Measurements from ENCODE around the gene AIF1. TPM values are rescaled to one million over a fixed set of nuclear protein-coding genes. Genes with fewer than 3 reads are reported as not detected.
A peak's percentile ranks its signal among the peaks of the same experiment; 100 is the strongest.

Gene AIF1
- polyA plus RNA-seq, 4 donors: 5.6 to 102 (median 48.9) TPM

DNA sequence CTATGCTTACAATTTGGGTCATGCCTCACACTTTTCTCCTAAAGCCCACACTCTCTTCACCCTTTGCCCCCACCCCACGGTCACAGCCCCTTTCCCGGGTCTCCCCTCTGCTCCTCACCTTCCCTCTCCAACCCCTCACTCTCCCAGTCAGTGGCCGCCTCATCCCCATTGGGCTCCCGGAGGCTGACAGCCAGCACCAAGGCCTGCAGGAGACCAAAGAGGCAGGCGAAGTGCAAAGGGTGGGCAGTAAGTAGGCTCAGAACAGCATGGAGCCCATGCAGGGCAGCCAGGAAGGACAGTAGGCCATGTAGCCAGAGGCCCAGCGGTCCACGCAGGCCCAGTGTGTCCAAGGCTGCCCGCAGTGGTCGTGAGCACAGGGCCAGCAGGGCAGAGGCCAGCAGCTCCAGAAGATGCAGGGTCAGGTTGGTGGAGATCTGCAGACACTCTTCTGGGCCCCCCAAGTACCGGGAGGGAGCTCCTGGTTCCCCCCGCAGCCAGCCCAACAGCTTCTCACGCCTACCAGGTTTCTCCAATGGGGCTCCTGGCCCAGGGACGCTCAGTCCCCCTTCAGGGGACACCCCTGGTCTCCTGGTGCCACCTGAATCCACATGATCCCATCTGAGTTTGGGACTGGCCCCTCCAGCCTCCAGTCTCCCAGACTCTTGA is 44.1 kb downstream of the AIF1 start:
- 53 to 81% (median 74%) methylated on average over 13 of the region's 13 CpGs for WGBS, 3 donors

DNA sequence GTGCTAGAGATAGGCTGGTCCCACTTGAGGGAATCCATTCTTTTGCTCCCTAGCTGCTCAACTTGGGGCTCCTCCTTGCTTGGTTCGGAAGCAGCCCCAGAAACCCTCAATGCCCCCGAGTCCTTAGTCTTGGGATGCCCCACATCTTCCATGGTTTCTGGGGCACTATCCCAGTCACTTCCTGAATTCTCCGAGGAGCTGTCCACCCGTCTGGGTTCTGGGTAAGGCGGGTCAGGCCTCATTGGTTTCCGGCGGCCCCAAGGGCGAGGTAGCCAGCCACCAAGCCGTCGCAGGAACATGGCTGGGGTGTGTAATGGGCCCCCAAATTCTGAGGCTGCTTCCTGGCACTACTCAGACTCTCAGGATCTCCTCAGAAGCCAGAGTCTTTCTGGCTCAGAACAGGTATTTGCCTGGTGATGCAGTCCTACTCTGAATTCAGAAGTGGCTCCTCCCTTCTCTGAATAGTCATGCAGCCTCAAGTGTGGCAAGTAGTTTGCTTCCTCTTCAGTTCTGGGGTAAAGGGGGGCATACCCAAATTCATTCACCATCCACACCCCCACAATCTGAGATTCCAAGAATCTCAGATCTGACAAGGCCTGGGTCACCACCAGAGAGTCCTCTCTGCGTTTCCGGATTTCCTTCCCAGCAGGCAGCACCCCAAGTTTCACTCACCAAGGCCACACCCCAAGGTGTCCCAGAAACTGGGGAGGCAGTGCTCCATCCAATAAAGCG is 44.8 kb downstream of the AIF1 start:
- peak; percentile 63 to 82 for DNase-seq
- H3K4me1 ChIP-seq (ENCODE audit: control insufficient read depth in 3 of 3, insufficient read depth in 2 of 3, low read depth in 1 of 3, low read length in 2 of 3): peaks cover 8 to 61% (median 19%) of the 10 kb centered on the region in 3 donors
- H3K36me3 ChIP-seq (ENCODE audit: control insufficient read depth in 3 of 3, insufficient read depth in 2 of 3, low read depth in 1 of 3, low read length in 3 of 3): peaks cover 2 to 57% (median 5%) of the 10 kb centered on the region in 3 donors

More for the DNA sequence above, 44.1 kb downstream of the AIF1 start:
- no peak for DNase-seq
- H3K27ac ChIP-seq (ENCODE audit: low read depth in 1 of 3, low read length in 2 of 3): peak overlapping the region in 1 of 3 donors; percentile 96
- FAIRE-seq: no peak
- H3K9me3 ChIP-seq (ENCODE audit: control insufficient read depth in 2 of 2, insufficient read depth in 1 of 2, low read depth in 1 of 2, low read length in 1 of 2): no peaks in the 10 kb centered on the region
- H3K4me1 ChIP-seq (ENCODE audit: control insufficient read depth in 3 of 3, insufficient read depth in 2 of 3, low read depth in 1 of 3, low read length in 2 of 3): peaks cover 8 to 65% (median 19%) of the 10 kb centered on the region in 3 donors
- H3K4me3 ChIP-seq (ENCODE audit: low read depth in 1 of 3, low read length in 3 of 3): peak overlapping the region; percentile 66 to 90 (median 72)
- peaks cover 2 to 55% (median 5%) of the 10 kb centered on the region in 3 donors for H3K36me3 ChIP-seq (ENCODE audit: control insufficient read depth in 3 of 3, insufficient read depth in 2 of 3, low read depth in 1 of 3, low read length in 3 of 3)
- H3K27me3 ChIP-seq (ENCODE audit: control insufficient read depth in 3 of 3, insufficient read depth in 3 of 3, low read length in 3 of 3): no peaks in the 10 kb centered on the region

DNA sequence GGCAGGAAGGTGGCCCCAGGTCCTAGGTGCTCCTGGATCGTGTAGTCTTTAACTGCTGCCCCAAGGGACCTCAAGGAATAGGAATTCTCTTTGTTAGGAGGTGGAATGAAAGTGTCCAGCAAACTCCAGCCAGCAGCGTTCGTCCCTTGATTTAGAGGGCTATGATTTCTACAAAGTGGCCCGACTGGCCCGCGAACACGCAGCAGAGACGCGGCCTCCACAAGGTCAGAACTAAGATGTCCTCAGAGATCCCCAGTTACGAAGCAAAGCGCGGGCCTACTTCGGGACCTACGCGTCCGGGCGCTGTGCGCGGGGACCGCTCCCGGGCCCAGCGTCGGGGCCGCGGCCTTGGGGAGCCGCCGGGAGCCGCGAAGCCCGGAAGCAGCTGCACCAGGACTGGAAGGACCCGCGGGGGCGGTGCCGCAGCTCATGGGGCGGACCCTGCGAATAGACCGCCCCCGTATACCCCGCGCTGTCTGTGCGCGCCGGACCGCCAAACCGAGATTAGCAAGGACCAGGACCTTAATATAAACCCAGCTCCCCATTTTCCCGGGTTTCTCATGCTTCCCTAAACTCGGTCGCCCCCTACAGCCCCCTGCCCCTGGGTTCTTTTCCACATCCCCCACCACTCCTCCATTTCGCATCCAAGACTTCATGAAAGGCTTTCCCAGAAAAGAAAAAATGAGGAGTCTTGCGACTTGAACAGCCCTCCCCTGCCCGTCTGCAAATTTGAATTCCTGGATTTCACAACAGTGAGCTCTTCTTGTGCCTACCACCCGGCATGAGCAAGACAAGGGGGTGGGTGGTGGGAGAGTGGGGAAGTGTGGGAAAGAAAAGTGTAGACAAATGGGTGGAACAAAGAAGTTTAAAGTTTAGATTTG is 45.6 kb downstream of the AIF1 start, which contains the start of gene C6orf47:
Gene C6orf47, minus strand, starts transcription at position 398 of the 881 bp plus-strand sequence. CDS start 831 bp downstream, outside the sequence.
- no peak for FAIRE-seq
- peak; percentile 85 to 91 for DNase-seq
- no peaks in the 10 kb centered on the region for H3K9me3 ChIP-seq (ENCODE audit: control insufficient read depth in 2 of 2, insufficient read depth in 1 of 2, low read depth in 1 of 2, low read length in 1 of 2)
- peaks cover 2 to 56% (median 5%) of the 10 kb centered on the region in 3 donors for H3K36me3 ChIP-seq (ENCODE audit: control insufficient read depth in 3 of 3, insufficient read depth in 2 of 3, low read depth in 1 of 3, low read length in 3 of 3)
- 0 to 1% (median 1%) methylated on average over 45 to 52 of the region's 52 CpGs for WGBS, 3 donors
- peak within 1 kb of the TSS; percentile 66 to 90 (median 72) for H3K4me3 ChIP-seq (ENCODE audit: low read depth in 1 of 3, low read length in 3 of 3)
- peak within 1 kb of the TSS; percentile 69 to 96 (median 88) for H3K27ac ChIP-seq (ENCODE audit: low read depth in 1 of 3, low read length in 2 of 3)
- H3K27me3 ChIP-seq (ENCODE audit: control insufficient read depth in 3 of 3, insufficient read depth in 3 of 3, low read length in 3 of 3): no peaks in the 10 kb centered on the region
- peaks cover 8 to 53% (median 18%) of the 10 kb centered on the region in 3 donors for H3K4me1 ChIP-seq (ENCODE audit: control insufficient read depth in 3 of 3, insufficient read depth in 2 of 3, low read depth in 1 of 3, low read length in 2 of 3)

More for the DNA sequence above, 44.8 kb downstream of the AIF1 start:
- WGBS, 3 donors: 5 to 22% (median 5%) methylated on average over 13 of the region's 13 CpGs
- peak overlapping the region; percentile 68 to 96 (median 88) for H3K27ac ChIP-seq (ENCODE audit: low read depth in 1 of 3, low read length in 2 of 3)
- peak overlapping the region; percentile 66 to 90 (median 72) for H3K4me3 ChIP-seq (ENCODE audit: low read depth in 1 of 3, low read length in 3 of 3)
- H3K9me3 ChIP-seq (ENCODE audit: control insufficient read depth in 2 of 2, insufficient read depth in 1 of 2, low read depth in 1 of 2, low read length in 1 of 2): no peaks in the 10 kb centered on the region
- H3K27me3 ChIP-seq (ENCODE audit: control insufficient read depth in 3 of 3, insufficient read depth in 3 of 3, low read length in 3 of 3): no peaks in the 10 kb centered on the region
- no peak for FAIRE-seq

DNA sequence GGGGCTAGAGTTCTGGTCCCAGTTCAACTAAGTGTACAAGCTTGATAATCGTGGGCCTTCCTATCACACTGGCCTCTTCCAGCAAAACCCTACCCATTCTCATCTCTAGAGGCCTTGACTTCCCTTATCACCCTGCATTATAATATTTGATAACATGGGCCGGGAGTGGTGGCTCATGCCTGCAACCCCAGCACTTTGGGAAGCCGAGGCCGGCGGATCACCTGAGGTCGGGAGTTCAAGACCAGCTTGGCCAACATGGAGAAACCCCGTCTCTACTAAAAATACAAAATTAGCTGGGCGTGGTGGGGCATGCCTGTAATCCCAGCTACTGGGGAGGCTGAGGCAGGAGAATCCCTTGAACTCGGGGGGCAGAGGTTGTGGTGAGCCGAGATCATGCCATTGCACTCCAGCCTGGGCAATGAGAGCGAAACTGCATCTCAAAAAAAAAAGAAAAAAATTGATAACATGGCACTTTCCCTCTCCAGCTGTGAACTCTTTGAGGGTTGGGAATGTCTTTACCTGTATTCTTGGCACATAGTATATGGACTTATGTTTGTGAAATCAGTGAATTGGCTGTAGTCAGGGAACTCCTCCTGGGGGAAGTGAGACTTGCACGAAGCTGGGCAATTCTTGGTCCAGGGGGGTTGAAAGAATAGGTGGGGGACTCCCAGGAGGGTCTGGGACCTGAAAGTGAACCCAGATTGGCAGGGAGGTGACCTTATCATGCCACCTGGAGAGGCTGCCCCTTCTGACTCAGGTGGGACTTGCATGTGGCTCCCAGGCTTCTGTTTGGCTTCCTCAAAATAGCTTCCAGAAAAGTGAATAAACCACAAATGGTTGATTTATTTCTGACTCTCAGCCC is 46.5 kb downstream of the AIF1 start:
- no peaks in the 10 kb centered on the region for H3K9me3 ChIP-seq (ENCODE audit: control insufficient read depth in 2 of 2, insufficient read depth in 1 of 2, low read depth in 1 of 2, low read length in 1 of 2)
- peak overlapping the region; percentile 69 to 96 (median 88) for H3K27ac ChIP-seq (ENCODE audit: low read depth in 1 of 3, low read length in 2 of 3)
- no peaks in the 10 kb centered on the region for H3K27me3 ChIP-seq (ENCODE audit: control insufficient read depth in 3 of 3, insufficient read depth in 3 of 3, low read length in 3 of 3)
- peaks cover 3 to 51% (median 15%) of the 10 kb centered on the region in 3 donors for H3K4me1 ChIP-seq (ENCODE audit: control insufficient read depth in 3 of 3, insufficient read depth in 2 of 3, low read depth in 1 of 3, low read length in 2 of 3)
- DNase-seq (peak in 1 of 2 donors; percentile 43), FAIRE-seq (no peak)
- WGBS, 3 donors: 46 to 70% (median 63%) methylated on average over 12 of the region's 12 CpGs
- H3K36me3 ChIP-seq (ENCODE audit: control insufficient read depth in 3 of 3, insufficient read depth in 2 of 3, low read depth in 1 of 3, low read length in 3 of 3): peaks cover 2 to 53% (median 5%) of the 10 kb centered on the region in 3 donors
- peak overlapping the region in 2 of 3 donors; percentile 66 to 90 for H3K4me3 ChIP-seq (ENCODE audit: low read depth in 1 of 3, low read length in 3 of 3)

DNA sequence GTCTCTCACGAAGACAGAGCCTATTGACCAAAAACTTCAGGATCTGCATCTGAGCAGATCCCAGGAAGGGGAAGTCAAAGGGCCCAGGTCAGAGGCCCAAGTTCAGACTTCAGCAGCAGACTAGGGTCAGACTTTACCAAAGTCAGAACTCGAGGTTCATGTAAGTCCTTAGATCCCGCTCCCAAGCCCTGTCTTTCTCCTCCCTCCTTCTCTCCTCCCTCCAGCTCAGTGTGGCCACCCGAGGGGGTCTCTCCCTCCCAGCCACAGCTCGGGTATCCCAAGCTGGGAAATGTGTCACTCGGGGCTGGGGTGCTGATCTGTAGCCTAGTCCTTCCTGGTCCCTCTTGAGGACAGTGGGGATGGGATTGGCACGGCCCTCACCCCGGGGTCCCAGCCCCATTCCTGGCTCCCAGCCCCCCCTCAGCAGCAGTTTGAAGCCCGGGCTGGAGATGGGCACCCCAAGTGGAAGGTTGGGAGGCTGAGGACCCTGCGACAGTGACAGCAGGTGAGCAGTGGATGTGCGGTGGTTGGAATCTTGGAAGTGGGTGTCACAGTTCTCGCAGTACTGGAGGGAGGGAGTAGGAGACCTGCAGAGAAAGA is 47.2 kb downstream of the AIF1 start:
- WGBS, 3 donors: 84 to 87% (median 85%) methylated on average over 12 of the region's 12 CpGs
- Histone ChIP-seq H3K4me3 (ENCODE audit: low read depth in 1 of 3, low read length in 3 of 3) (peak overlapping the region in 2 of 3 donors; percentile 9 to 61), H3K9me3 (ENCODE audit: control insufficient read depth in 2 of 2, insufficient read depth in 1 of 2, low read depth in 1 of 2, low read length in 1 of 2) (no peaks in the 10 kb centered on the region), H3K27ac (ENCODE audit: low read depth in 1 of 3, low read length in 2 of 3) (peak overlapping the region; percentile 24 to 94 (median 27)), H3K27me3 (ENCODE audit: control insufficient read depth in 3 of 3, insufficient read depth in 3 of 3, low read length in 3 of 3) (no peaks in the 10 kb centered on the region), H3K36me3 (ENCODE audit: control insufficient read depth in 3 of 3, insufficient read depth in 2 of 3, low read depth in 1 of 3, low read length in 3 of 3) (peaks cover 2 to 55% (median 5%) of the 10 kb centered on the region in 3 donors), H3K4me1 (ENCODE audit: control insufficient read depth in 3 of 3, insufficient read depth in 2 of 3, low read depth in 1 of 3, low read length in 2 of 3) (peaks cover 3 to 57% (median 18%) of the 10 kb centered on the region in 3 donors)
- DNase-seq (no peak), FAIRE-seq (no peak)

DNA sequence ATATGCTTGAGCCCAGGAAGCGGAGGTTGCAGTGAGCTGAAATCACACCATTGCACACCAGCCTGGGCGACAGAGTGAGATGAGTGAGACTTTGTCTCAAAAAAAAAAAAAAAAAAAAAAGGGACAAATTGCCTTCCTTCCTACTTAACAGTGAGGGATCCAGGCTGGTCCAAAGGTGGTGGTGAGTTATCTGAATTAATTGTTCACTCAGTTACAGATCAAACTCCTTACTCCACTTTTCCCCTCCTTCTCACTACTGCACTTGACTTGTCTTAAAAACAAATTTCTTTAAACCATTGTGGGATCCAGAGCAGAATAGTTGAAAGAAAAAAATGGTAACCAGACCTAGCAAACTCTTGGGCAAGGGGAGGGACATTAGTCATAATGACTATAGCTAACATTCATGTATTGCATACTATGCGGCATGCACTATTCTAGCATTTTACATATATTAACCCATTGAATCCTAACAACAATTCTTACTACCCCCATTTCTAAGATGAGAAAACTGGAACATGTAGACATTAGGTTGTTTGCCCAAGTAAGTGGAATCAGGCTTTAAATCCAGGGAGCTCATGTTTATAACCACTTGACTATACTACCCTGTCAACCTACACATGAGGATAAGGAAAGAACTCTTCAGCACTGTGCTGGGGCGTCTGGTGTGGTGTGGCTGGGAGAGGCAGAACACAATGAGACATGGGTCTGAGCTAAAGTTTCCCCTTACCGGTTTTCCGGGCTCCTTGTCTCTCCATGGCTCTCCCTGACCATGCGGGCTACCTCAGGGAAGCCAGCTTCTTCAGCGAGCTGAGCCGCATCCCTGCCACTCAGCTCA is 48.3 kb downstream of the AIF1 start:
- Histone ChIP-seq H3K9me3 (ENCODE audit: control insufficient read depth in 2 of 2, insufficient read depth in 1 of 2, low read depth in 1 of 2, low read length in 1 of 2) (no peaks in the 10 kb centered on the region), H3K27ac (ENCODE audit: low read depth in 1 of 3, low read length in 2 of 3) (peak overlapping the region; percentile 79 to 97 (median 94)), H3K4me3 (ENCODE audit: low read depth in 1 of 3, low read length in 3 of 3) (peak overlapping the region in 2 of 3 donors; percentile 61 to 85), H3K27me3 (ENCODE audit: control insufficient read depth in 3 of 3, insufficient read depth in 3 of 3, low read length in 3 of 3) (no peaks in the 10 kb centered on the region), H3K4me1 (ENCODE audit: control insufficient read depth in 3 of 3, insufficient read depth in 2 of 3, low read depth in 1 of 3, low read length in 2 of 3) (peaks cover 3 to 54% (median 14%) of the 10 kb centered on the region in 3 donors), H3K36me3 (ENCODE audit: control insufficient read depth in 3 of 3, insufficient read depth in 2 of 3, low read depth in 1 of 3, low read length in 3 of 3) (peaks cover 2 to 52% (median 8%) of the 10 kb centered on the region in 3 donors)
- 14 to 43% (median 41%) methylated on average over 8 to 9 of the region's 9 CpGs for WGBS, 3 donors
- no peak for FAIRE-seq
- DNase-seq: peak; percentile 57 to 81
